ENCODE data around the gene SLC41A2. TPM values are rescaled to one million over a fixed set of nuclear protein-coding genes. Genes with fewer than 3 reads are reported as not detected.

Gene SLC41A2
- total and polyA plus RNA-seq, 9 donors = 3.1 to 55.1 (median 26.5) TPM

- DNase-seq = no peak
- 97 to 98% (median 97%) methylated on average over 1 of the region's 1 CpG for WGBS, 3 donors
Measured at GRCh38 chr12:104910196-104910840, 47.8 kb downstream of the SLC41A2 start.

DNA sequence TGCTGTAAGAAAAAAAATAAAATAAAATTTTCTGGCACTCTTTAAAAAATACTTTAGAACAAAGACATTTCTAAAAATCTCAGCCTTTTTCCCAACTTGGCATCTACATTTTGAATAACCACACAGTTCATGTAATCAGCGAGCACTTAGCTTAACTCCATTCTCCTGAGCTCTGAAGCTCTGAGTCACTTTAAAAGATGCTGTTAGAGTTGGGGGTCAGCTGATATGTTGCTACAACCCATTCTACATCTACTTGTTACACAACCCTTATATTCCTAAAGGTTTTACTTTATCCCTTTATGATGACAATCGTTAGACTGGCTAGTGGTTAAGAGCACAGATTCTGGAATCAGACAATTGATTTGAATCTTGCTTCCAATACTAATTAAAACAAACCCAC is 48.3 kb downstream of the SLC41A2 start:
- Histone ChIP-seq H3K9me3 (no peaks in the 10 kb centered on the region), H3K4me3 (no peak overlapping the region), H3K36me3 (no peaks in the 10 kb centered on the region), H3K27ac (no peak overlapping the region), H3K27me3 (no peaks in the 10 kb centered on the region), H3K4me1 (ENCODE audit: insufficient read depth) (no peaks in the 10 kb centered on the region)
- no peak for DNase-seq
- TF ChIP-seq EP300 (IDR thresholded peaks at IDR 0.05) = no peak
- intact Hi-C loops (cut with DNase I) = no loop called here
- WGBS, 3 donors = 38 to 53% (median 50%) methylated on average over 2 of the region's 2 CpGs

More at GRCh38 chr12:104910196-104910840, 47.8 kb downstream of the SLC41A2 start:
- TF ChIP-seq CTCF (IDR thresholded peaks at IDR 0.05) (no peak), POLR2A (IDR thresholded peaks at IDR 0.05) (no peak), EP300 (IDR thresholded peaks at IDR 0.05) (no peak)
- H3K27me3 ChIP-seq = no peaks in the 10 kb centered on the region
- no peaks in the 10 kb centered on the region for H3K4me1 ChIP-seq (ENCODE audit: insufficient read depth)
- intact Hi-C loops (cut with DNase I) = no loop called here
- H3K36me3 ChIP-seq = no peaks in the 10 kb centered on the region
- H3K9me3 ChIP-seq = no peaks in the 10 kb centered on the region
- no peak overlapping the region for H3K4me3 ChIP-seq
- H3K27ac ChIP-seq = no peak overlapping the region

Other genes with a start within 250 kb of the SLC41A2 start
- gene NOPCHAP1, start 28.0 kb upstream of the SLC41A2 start, total RNA-seq = 10 to 100 TPM in 5 of 7 donors, 1 to 10 TPM in 2; 4.5 to 20.2 (median 13.6) TPM
- gene NOPCHAP1, start 28.0 kb upstream of the SLC41A2 start, polyA plus RNA-seq = 1 to 10 TPM; 5.2 to 6.6 TPM
- gene ALDH1L2, start 126.2 kb upstream of the SLC41A2 start, total RNA-seq = 10 to 100 TPM in 1 of 7 donors, 1 to 10 TPM in 3, under 1 TPM in 3; 0.72 to 36.4 (median 1.3) TPM
- 1 to 10 TPM in 1 of 2 donors, under 1 TPM in 1; 0.38 to 3.7 TPM for gene ALDH1L2, start 126.2 kb upstream of the SLC41A2 start, polyA plus RNA-seq
- 10 to 100 TPM; 32.1 to 55.8 (median 46.5) TPM for gene WASHC4, start 149.4 kb upstream of the SLC41A2 start, total RNA-seq
- gene WASHC4, start 149.4 kb upstream of the SLC41A2 start, polyA plus RNA-seq = 10 to 100 TPM; 16.0 to 23.0 TPM